Nephron (organoid): ENCODE measurements around the gene ELMOD1.

Experiments used
- H3K27ac Mint-ChIP-seq, 3 experiments: 2 replicates each; pipeline ENCODE4 v1.8.0; 2020; ENCODE audit warnings: mixed read lengths in 3 of 3, mild to moderate bottlenecking in 2 of 3, moderate library complexity in 1 of 3
- H3K27me3 Mint-ChIP-seq: 2 replicates; pipeline ENCODE4 v1.8.0; 2021; ENCODE audit warnings: low read depth, mild to moderate bottlenecking, moderate library complexity, mixed read lengths
- H3K36me3 Mint-ChIP-seq: 2 replicates; pipeline ENCODE4 v1.8.0; 2020; ENCODE audit warnings: low read depth, mixed read lengths
- H3K4me1 Mint-ChIP-seq: 2 replicates; pipeline ENCODE4 v1.8.0; 2020; ENCODE audit warnings: mixed read lengths
- H3K4me3 Mint-ChIP-seq, 3 experiments: 2 replicates each; pipeline ENCODE4 v1.8.0; 2020; ENCODE audit warnings: mild to moderate bottlenecking in 3 of 3, mixed read lengths in 3 of 3, moderate library complexity in 2 of 3
- H3K9me3 Mint-ChIP-seq: 2 replicates; pipeline ENCODE4 v1.8.0; 2020; ENCODE audit warnings: mixed read lengths
- TF ChIP-seq, protein P1 (sequence below), 3 experiments: fragments of 200-600 bp; sonication (generic); IDR thresholded peaks; one replicate each; pipeline ENCODE4 v1.5.0; 2021; ENCODE audit warnings: antibody characterized with exemption in 3 of 3; ENCODE audit not compliant: unreplicated experiment in 3 of 3

The ELMOD1 gene

DNA sequence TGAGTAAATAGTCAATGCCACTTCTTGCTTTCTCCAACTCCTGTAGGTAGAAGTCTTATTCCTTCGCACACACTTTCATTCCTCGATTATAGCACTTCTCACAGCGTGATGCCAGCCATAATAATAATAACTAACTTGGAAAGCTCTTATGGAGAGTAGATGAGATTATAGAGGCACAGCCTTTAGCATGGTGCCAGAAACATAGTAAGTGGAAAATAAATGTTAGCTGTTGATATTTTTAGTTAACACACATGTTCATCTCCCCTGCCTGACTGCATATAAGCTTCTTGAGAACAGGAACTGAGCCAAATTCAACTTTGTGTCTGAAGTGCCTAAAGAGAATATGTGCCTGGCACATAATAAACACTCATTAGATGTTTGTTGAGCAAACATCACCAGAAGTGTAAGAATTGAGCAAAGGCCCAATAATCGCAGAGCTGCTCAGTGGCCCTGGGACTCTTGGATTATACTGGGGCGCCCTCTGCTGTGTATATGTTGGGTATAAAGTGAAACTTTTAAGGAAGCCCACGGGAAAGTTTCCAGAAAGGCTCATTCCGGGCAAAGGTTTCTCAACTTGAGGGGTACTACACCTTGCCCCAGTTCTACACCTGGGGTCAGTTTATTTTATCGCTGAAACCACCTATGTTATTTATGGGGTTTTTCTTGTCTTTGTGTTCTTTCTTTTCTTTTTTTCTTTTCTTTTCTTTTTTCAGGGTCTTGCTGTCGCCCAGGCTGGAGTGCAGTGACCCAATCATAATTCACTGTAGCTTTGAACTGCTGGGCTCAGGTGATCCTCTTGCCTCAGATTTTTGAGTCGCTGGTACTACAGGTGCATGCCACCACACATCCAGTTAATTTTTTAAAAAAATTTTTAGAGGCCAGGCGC lies 98.6 kb downstream of the ELMOD1 start:
- peaks cover 10% of the 10 kb centered on the region for H3K27me3 Mint-ChIP-seq
- H3K4me1 Mint-ChIP-seq: peaks cover 25% of the 10 kb centered on the region

DNA sequence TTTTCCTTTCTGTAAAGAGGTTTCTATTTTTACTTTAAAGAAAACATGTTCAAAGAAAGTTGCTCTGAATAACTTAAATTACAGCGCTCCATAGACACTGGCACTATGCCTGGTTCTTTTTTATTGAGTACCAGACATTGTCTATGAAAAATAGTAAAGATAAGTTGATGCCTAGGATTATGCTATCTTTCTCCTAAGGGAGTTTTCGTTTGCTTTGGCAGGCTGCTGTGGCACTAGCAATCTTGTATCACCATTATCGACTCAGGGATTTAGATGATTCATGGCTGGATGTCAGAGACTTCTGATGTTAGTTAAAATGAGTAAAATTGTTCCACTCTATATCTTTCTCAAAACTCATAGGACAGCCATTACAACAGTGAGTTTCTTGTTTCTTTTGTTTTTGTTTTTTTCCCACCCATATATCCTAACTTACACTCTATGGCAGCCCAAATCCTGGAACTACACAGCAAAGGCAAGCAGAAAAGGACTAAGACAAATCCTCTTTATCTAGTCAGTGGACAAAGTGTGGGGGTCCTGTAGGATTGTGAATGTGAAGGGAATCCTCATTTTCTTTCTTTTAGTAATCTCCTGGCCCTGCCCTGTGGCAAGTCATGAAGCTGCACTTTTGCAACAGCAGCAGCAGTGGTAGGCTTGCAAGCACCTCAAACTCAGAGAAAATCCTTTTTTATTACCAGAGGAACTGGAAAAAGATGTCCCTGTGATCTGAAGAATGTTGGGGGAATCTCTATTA lies 100.2 kb downstream of the ELMOD1 start:
- Mint-ChIP-seq H3K27me3 (peaks cover 5% of the 10 kb centered on the region), H3K4me1 (peaks cover 28% of the 10 kb centered on the region), H3K36me3 (no peaks in the 10 kb centered on the region), H3K9me3 (peaks cover 12% of the 10 kb centered on the region), H3K27ac (peak overlapping the region; percentile 93 to 96 (median 93)), H3K4me3 (no peak overlapping the region)
- TF ChIP-seq, protein P1, sequence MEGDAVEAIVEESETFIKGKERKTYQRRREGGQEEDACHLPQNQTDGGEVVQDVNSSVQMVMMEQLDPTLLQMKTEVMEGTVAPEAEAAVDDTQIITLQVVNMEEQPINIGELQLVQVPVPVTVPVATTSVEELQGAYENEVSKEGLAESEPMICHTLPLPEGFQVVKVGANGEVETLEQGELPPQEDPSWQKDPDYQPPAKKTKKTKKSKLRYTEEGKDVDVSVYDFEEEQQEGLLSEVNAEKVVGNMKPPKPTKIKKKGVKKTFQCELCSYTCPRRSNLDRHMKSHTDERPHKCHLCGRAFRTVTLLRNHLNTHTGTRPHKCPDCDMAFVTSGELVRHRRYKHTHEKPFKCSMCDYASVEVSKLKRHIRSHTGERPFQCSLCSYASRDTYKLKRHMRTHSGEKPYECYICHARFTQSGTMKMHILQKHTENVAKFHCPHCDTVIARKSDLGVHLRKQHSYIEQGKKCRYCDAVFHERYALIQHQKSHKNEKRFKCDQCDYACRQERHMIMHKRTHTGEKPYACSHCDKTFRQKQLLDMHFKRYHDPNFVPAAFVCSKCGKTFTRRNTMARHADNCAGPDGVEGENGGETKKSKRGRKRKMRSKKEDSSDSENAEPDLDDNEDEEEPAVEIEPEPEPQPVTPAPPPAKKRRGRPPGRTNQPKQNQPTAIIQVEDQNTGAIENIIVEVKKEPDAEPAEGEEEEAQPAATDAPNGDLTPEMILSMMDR (IDR thresholded peaks at IDR 0.05; ENCODE audit: unreplicated experiment in 3 of 3): no peak

More for the DNA sequence above, 98.6 kb downstream of the ELMOD1 start:
- no peaks in the 10 kb centered on the region for H3K36me3 Mint-ChIP-seq
- peak overlapping the region; percentile 13 to 60 (median 24) for H3K27ac Mint-ChIP-seq
- peaks cover 11% of the 10 kb centered on the region for H3K9me3 Mint-ChIP-seq
- no peak overlapping the region for H3K4me3 Mint-ChIP-seq
- TF ChIP-seq, protein P1 (IDR thresholded peaks at IDR 0.05; ENCODE audit: unreplicated experiment in 3 of 3): peak; percentile 74 to 80 (median 80)

DNA sequence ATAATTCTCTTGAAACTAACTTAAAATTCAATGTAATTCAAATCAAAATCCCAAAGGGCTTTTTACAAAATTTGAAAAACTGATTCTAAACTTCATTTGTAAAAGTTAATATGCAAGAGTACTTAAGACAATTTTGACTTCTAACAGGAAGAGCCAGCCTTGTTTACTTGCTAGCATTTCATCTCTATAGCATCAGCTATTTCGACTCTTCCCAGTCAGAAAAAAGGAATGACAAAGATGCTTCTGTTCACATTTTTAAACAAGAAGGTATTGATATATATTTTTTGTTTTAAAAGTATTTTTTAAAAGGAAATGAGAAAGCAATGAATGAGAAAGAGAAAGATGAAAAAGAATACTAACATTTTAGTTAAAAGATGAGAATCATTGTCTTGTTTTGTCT lies 104.5 kb downstream of the ELMOD1 start:
- H3K4me1 Mint-ChIP-seq: peaks cover 36% of the 10 kb centered on the region
- no peak overlapping the region for H3K27ac Mint-ChIP-seq
- H3K9me3 Mint-ChIP-seq: peaks cover 12% of the 10 kb centered on the region
- H3K36me3 Mint-ChIP-seq: no peaks in the 10 kb centered on the region
- TF ChIP-seq, protein P1 (IDR thresholded peaks at IDR 0.05; ENCODE audit: unreplicated experiment in 3 of 3): no peak
- H3K27me3 Mint-ChIP-seq: no peaks in the 10 kb centered on the region
- no peak overlapping the region for H3K4me3 Mint-ChIP-seq

DNA sequence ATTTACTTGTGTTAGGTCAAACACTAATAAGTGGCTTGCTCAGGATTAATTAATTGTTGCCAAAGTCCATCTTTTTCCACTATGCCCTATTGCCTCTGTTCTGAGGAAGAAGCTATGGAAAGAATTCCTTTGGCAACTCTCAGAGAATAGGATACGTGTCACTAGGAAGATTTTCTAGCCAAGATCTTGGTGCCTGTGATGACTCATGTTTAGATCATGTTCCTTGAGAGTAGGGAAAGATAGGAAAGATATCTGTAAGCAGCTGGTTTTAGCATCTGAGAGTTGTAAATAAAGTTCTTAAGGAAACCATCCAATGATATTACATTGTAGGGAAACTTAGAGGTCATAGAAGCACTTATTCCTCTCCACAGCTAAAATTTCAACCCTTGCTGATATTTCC lies 105.2 kb downstream of the ELMOD1 start:
- Mint-ChIP-seq H3K9me3 (peaks cover 12% of the 10 kb centered on the region), H3K27ac (peak overlapping the region in 2 of 3 experiments; percentile 5 to 45), H3K36me3 (no peaks in the 10 kb centered on the region), H3K4me3 (no peak overlapping the region), H3K27me3 (no peaks in the 10 kb centered on the region), H3K4me1 (peaks cover 35% of the 10 kb centered on the region)
- TF ChIP-seq, protein P1 (IDR thresholded peaks at IDR 0.05; ENCODE audit: unreplicated experiment in 3 of 3): no peak

DNA sequence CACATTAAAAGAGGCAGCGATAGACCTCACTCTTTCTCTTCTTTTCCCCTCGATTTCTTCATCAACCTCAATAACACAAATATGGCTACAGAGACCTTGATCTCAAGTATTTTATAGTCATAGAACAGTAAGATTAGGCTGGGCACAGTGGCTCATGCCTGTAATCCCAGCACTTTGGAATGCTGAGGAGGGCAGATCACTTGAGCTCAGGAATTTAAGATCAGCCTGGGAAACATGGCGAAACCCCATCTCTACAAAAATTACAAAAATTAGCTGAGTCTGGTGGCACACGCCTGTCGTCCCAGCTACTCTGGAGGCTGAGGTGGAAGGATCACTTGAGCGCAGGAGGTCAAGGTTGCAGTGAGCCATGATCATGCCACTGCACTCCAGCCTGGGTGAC lies 106.3 kb downstream of the ELMOD1 start:
- Mint-ChIP-seq H3K27ac (peak overlapping the region in 2 of 3 experiments; percentile 5 to 77), H3K36me3 (no peaks in the 10 kb centered on the region), H3K4me1 (peaks cover 30% of the 10 kb centered on the region), H3K4me3 (no peak overlapping the region), H3K27me3 (no peaks in the 10 kb centered on the region), H3K9me3 (peaks cover 6% of the 10 kb centered on the region)
- TF ChIP-seq, protein P1 (IDR thresholded peaks at IDR 0.05; ENCODE audit: unreplicated experiment in 3 of 3): no peak
